GM18951 (cell line): ENCODE measurements around the gene ITGB1BP1.
"Not testable (repeated sequence)": the region's sequence is repeated elsewhere in the genome, so short reads cannot be mapped to it uniquely, and the experiment has no call there.

Experiments
- POLR2A ChIP-seq: IDR thresholded peaks from 4 replicates; pipeline ENCODE4 v1.6.1; 2011; ENCODE audit warnings: mild to moderate bottlenecking; ENCODE audit not compliant: insufficient read length, insufficient read depth; ENCODE audit errors: extremely low read depth
- in situ Hi-C: fragments of 300-500 bp; cut with MboI; formaldehyde crosslinking; loops from one replicate; pipeline ENCODE4 v1.12.0; 2022; ENCODE audit warnings: low sequenced_read_pairs, mixed read lengths, inconsistent platforms; ENCODE audit not compliant: unreplicated experiment

The ITGB1BP1 gene

GRCh38 chr2:9401646-9402371 lies 21.5 kb downstream of the ITGB1BP1 start:
- TF ChIP-seq POLR2A, result no peak
- in situ Hi-C loops, result no loop called here

GRCh38 chr2:9401059-9401547 lies 22.2 kb downstream of the ITGB1BP1 start:
- TF ChIP-seq POLR2A, result no peak
- in situ Hi-C loops, result no loop called here

- no peak for TF ChIP-seq POLR2A
- in situ Hi-C loops, result no loop called here
These were observed 22.9 kb downstream of the ITGB1BP1 start for GRCh38 chr2:9400268-9401058.

GRCh38 chr2:9398881-9399780 lies 24.2 kb downstream of the ITGB1BP1 start:
- no peak for TF ChIP-seq POLR2A
- in situ Hi-C loops, result no loop called here

GRCh38 chr2:9398251-9398650 lies 25.1 kb downstream of the ITGB1BP1 start:
- in situ Hi-C loops, result not testable (repeated sequence)

- no peak for TF ChIP-seq POLR2A
- in situ Hi-C loops, result no loop called here
These were observed 26.1 kb downstream of the ITGB1BP1 start for GRCh38 chr2:9397201-9397600.

- in situ Hi-C loops, result no loop called here
- no peak for TF ChIP-seq POLR2A
These were observed 28.5 kb downstream of the ITGB1BP1 start for GRCh38 chr2:9394816-9395215.

- in situ Hi-C loops, result no loop called here
- no peak for TF ChIP-seq POLR2A
These were observed 30.2 kb downstream of the ITGB1BP1 start for GRCh38 chr2:9392898-9393765.

- TF ChIP-seq POLR2A, result no peak
- in situ Hi-C loops, result no loop called here
These were observed 31.2 kb downstream of the ITGB1BP1 start for GRCh38 chr2:9391961-9392720.

GRCh38 chr2:9390991-9391390 lies 32.3 kb downstream of the ITGB1BP1 start:
- TF ChIP-seq POLR2A, result no peak
- in situ Hi-C loops, result no loop called here

GRCh38 chr2:9390151-9390850 lies 33.0 kb downstream of the ITGB1BP1 start:
- in situ Hi-C loops, result no loop called here

More at GRCh38 chr2:9390151-9390850, 33.0 kb downstream of the ITGB1BP1 start:
- no peak for TF ChIP-seq POLR2A
